LNCaP clone FGC (cell line): ENCODE results near the gene KMT5B.

ENCODE experiments used
- DNase-seq: peaks from one replicate; pipeline ENCODE4 v3.0.0-alpha.2; 2011; ENCODE audit warnings: low read depth
- H3K4me3 ChIP-seq: 2 replicates; pipeline ENCODE4 v1.5.1; 2011; ENCODE audit warnings: mild to moderate bottlenecking, low read depth, low read length, control low read depth
- CTCF ChIP-seq: IDR thresholded peaks from 2 replicates; pipeline ENCODE4 v1.5.1; 2012; ENCODE audit warnings: mild to moderate bottlenecking; ENCODE audit not compliant: control insufficient read depth, insufficient read depth; ENCODE audit errors: extremely low read depth

KMT5B gene

GRCh38 chr11:68141246-68142027, 71.7 kb downstream of the KMT5B start:
- TF ChIP-seq CTCF = no peak
- no peak for DNase-seq
- H3K4me3 ChIP-seq = no peak overlapping the region

GRCh38 chr11:68140496-68141245, 72.4 kb downstream of the KMT5B start:
- DNase-seq = no peak
- no peak for TF ChIP-seq CTCF
- no peak overlapping the region for H3K4me3 ChIP-seq

GRCh38 chr11:68138237-68138636, 74.9 kb downstream of the KMT5B start:
- DNase-seq = peak; percentile 64
- H3K4me3 ChIP-seq = no peak overlapping the region
- TF ChIP-seq CTCF = no peak

- H3K4me3 ChIP-seq = no peak overlapping the region
- peak; percentile 13 for DNase-seq
- TF ChIP-seq CTCF = no peak
Measured at GRCh38 chr11:68137833-68138232, 75.3 kb downstream of the KMT5B start.

- DNase-seq = no peak
- TF ChIP-seq CTCF = no peak
- no peak overlapping the region for H3K4me3 ChIP-seq
Measured at GRCh38 chr11:68136866-68137265, 76.2 kb downstream of the KMT5B start.

GRCh38 chr11:68135161-68135560, 77.9 kb downstream of the KMT5B start:
- DNase-seq = no peak
- TF ChIP-seq CTCF = no peak
- H3K4me3 ChIP-seq = no peak overlapping the region
